Neural cell (in vitro differentiated cells): ENCODE results near the gene POLL. TPM values are rescaled to one million over a fixed set of nuclear protein-coding genes. Genes with fewer than 3 reads are reported as not detected.

Source experiments
- H2AFZ ChIP-seq: fragments of 200-600, 300-800 bp; sonication (generic), shearing (Covaris generic); 2 replicates; pipeline ENCODE4 v1.6.0; 2014; ENCODE audit warnings: low read depth, mild to moderate bottlenecking, antibody characterized with exemption, low read length, moderate library complexity
- H3F3A ChIP-seq: fragments of 200-600 bp; shearing (Covaris generic); 2 replicates; pipeline ENCODE4 v1.6.1; 2016; ENCODE audit warnings: mild to moderate bottlenecking, moderate library complexity, mixed read lengths, antibody characterized with exemption, low read length; ENCODE audit not compliant: insufficient read depth, poor library complexity, severe bottlenecking
- H3K27ac ChIP-seq: fragments of 200-600, 300-800 bp; sonication (generic), shearing (Covaris generic); 2 replicates; pipeline ENCODE4 v1.5.1; 2014; ENCODE audit warnings: mild to moderate bottlenecking, low read length, moderate library complexity
- H3K27me3 ChIP-seq: fragments of 300-800, 200-600 bp; sonication (generic), shearing (Covaris generic); 2 replicates; pipeline ENCODE4 v1.6.0; 2014; ENCODE audit warnings: mild to moderate bottlenecking, low read depth, low read length, moderate library complexity; ENCODE audit not compliant: insufficient read depth
- H3K36me3 ChIP-seq: fragments of 300-800, 200-600 bp; sonication (generic), shearing (Covaris generic); 2 replicates; pipeline ENCODE4 v1.5.1; 2014; ENCODE audit warnings: mild to moderate bottlenecking, antibody characterized with exemption, low read length, moderate library complexity; ENCODE audit not compliant: insufficient read depth
- H3K4me2 ChIP-seq: fragments of 300-800, 200-600 bp; sonication (generic), shearing (Covaris generic); 2 replicates; pipeline ENCODE4 v1.6.0; 2014; ENCODE audit warnings: mild to moderate bottlenecking, low read length
- H3K4me3 ChIP-seq: fragments of 300-800, 200-600 bp; sonication (generic), shearing (Covaris generic); 2 replicates; pipeline ENCODE4 v1.5.1; 2014; ENCODE audit warnings: mild to moderate bottlenecking, low read length, moderate library complexity
- H3K79me2 ChIP-seq: fragments of 200-600 bp; shearing (Covaris generic); replicated peaks from 2 replicates; pipeline ENCODE4 v1.6.0; 2014; ENCODE audit warnings: mild to moderate bottlenecking, low read length, moderate library complexity; ENCODE audit not compliant: insufficient read depth
- H3K9ac ChIP-seq: fragments of 300-800, 200-600 bp; sonication (generic), shearing (Covaris generic); 2 replicates; pipeline ENCODE4 v1.6.1; 2016; ENCODE audit warnings: mild to moderate bottlenecking, low read length, mixed read lengths
- H3K9me2 ChIP-seq: fragments of 200-600 bp; shearing (Covaris generic); 2 replicates; pipeline ENCODE4 v1.6.1; 2016; ENCODE audit warnings: mild to moderate bottlenecking, low read length, mixed read lengths; ENCODE audit not compliant: insufficient read depth
- H3K9me3 ChIP-seq: fragments of 200-600, 300-800 bp; sonication (generic), shearing (Covaris generic); 2 replicates; pipeline ENCODE4 v1.6.1; 2016; ENCODE audit warnings: mild to moderate bottlenecking, mixed run types, low read length, moderate library complexity, mixed read lengths
- H4K20me1 ChIP-seq: fragments of 200-600 bp; shearing (Covaris generic); 2 replicates; pipeline ENCODE4 v1.6.1; 2016; ENCODE audit warnings: mild to moderate bottlenecking, mixed run types; ENCODE audit not compliant: insufficient read depth
- CTCF ChIP-seq: fragments of 450-650 bp; IDR thresholded peaks from 2 replicates; pipeline ENCODE4 v1.5.1; 2014; ENCODE audit warnings: antibody characterized with exemption, mild to moderate bottlenecking, moderate library complexity; ENCODE audit not compliant: poor library complexity, severe bottlenecking
- EP300 ChIP-seq: fragments of 450-650 bp; conservative IDR thresholded peaks from 2 replicates; pipeline ENCODE4 v1.6.1; 2014; ENCODE audit warnings: antibody characterized with exemption, mild to moderate bottlenecking, moderate library complexity; ENCODE audit not compliant: poor library complexity, severe bottlenecking
- EZH2 ChIP-seq: fragments of 200-600, 300-800 bp; shearing (Covaris generic), sonication (generic); IDR thresholded peaks from 2 replicates; pipeline ENCODE4 v1.6.1; 2014; ENCODE audit warnings: antibody characterized with exemption, low read length, borderline replicate concordance, mild to moderate bottlenecking; ENCODE audit not compliant: insufficient read depth, poor library complexity, severe bottlenecking
- MXI1 ChIP-seq: fragments of 450-650 bp; conservative IDR thresholded peaks from 2 replicates; pipeline ENCODE4 v1.6.1; 2014; ENCODE audit warnings: antibody characterized with exemption, mild to moderate bottlenecking; ENCODE audit not compliant: poor library complexity, severe bottlenecking
- POLR2AphosphoS5 ChIP-seq: IDR thresholded peaks from 2 replicates; pipeline ENCODE4 v1.6.1; 2012
- RAD21 ChIP-seq: fragments of 450-650 bp; conservative IDR thresholded peaks from 2 replicates; pipeline ENCODE4 v1.6.1; 2014; ENCODE audit warnings: antibody characterized with exemption, mild to moderate bottlenecking, moderate library complexity
- REST ChIP-seq: IDR thresholded peaks from 2 replicates; pipeline ENCODE4 v1.6.1; 2012; ENCODE audit warnings: borderline replicate concordance
- SMC3 ChIP-seq: fragments of 450-650 bp; conservative IDR thresholded peaks from 2 replicates; pipeline ENCODE4 v1.6.1; 2014; ENCODE audit warnings: antibody characterized with exemption, mild to moderate bottlenecking, moderate library complexity; ENCODE audit not compliant: poor library complexity
- TAF1 ChIP-seq: IDR thresholded peaks from 2 replicates; pipeline ENCODE4 v1.6.1; 2012; ENCODE audit warnings: low read depth
- polyA plus RNA-seq: library from polyadenylated mRNA; depleted of rRNA; stranded (reverse); fragments of >200 nt; gene quantifications from 2 replicates; pipeline ENCODE4 v1.2.3, GENCODE V29; 2014

POLL gene
- polyA plus RNA-seq, 1 donor from 2014 or later, result 23.0 TPM

GRCh38 chr10:101580486-101581399, 7.3 kb downstream of the POLL start:
- Histone ChIP-seq H3K27me3 (no peaks in the 10 kb centered on the region), H3K9ac (no peak overlapping the region), H3K9me2 (no peaks in the 10 kb centered on the region), H3K27ac (no peak overlapping the region), H4K20me1 (no peaks in the 10 kb centered on the region), H3K9me3 (no peaks in the 10 kb centered on the region), H2AFZ (no peak overlapping the region), H3K79me2 (no peaks in the 10 kb centered on the region), H3F3A (no peaks in the 10 kb centered on the region), H3K4me2 (no peak overlapping the region), H3K36me3 (no peaks in the 10 kb centered on the region), H3K4me3 (no peak overlapping the region)
- TF ChIP-seq EP300 (no peak), POLR2AphosphoS5 (no peak), CTCF (no peak), TAF1 (no peak), RAD21 (no peak), EZH2 (no peak), REST (no peak), MXI1 (no peak), SMC3 (no peak)

GRCh38 chr10:101579516-101579870, 8.6 kb downstream of the POLL start:
- H3K9ac ChIP-seq, result no peak overlapping the region
- H3K4me3 ChIP-seq, result no peak overlapping the region
- no peaks in the 10 kb centered on the region for H3K36me3 ChIP-seq
- H3K9me2 ChIP-seq, result no peaks in the 10 kb centered on the region
- no peaks in the 10 kb centered on the region for H3K27me3 ChIP-seq
- no peaks in the 10 kb centered on the region for H3F3A ChIP-seq
- TF ChIP-seq SMC3 (no peak), REST (no peak), TAF1 (no peak), RAD21 (no peak), EZH2 (no peak), EP300 (no peak), CTCF (no peak), POLR2AphosphoS5 (no peak), MXI1 (no peak)
- no peak overlapping the region for H2AFZ ChIP-seq
- H3K9me3 ChIP-seq, result no peaks in the 10 kb centered on the region
- H4K20me1 ChIP-seq, result no peaks in the 10 kb centered on the region
- no peak overlapping the region for H3K4me2 ChIP-seq
- no peak overlapping the region for H3K27ac ChIP-seq
- no peaks in the 10 kb centered on the region for H3K79me2 ChIP-seq
